Measurements from ENCODE around the gene PROX1. TPM values are rescaled to one million over a fixed set of nuclear protein-coding genes. Genes with fewer than 3 reads are reported as not detected.

The PROX1 gene
- total RNA-seq, 1 donor from 2014 or later, result under 0.01 TPM

DNA sequence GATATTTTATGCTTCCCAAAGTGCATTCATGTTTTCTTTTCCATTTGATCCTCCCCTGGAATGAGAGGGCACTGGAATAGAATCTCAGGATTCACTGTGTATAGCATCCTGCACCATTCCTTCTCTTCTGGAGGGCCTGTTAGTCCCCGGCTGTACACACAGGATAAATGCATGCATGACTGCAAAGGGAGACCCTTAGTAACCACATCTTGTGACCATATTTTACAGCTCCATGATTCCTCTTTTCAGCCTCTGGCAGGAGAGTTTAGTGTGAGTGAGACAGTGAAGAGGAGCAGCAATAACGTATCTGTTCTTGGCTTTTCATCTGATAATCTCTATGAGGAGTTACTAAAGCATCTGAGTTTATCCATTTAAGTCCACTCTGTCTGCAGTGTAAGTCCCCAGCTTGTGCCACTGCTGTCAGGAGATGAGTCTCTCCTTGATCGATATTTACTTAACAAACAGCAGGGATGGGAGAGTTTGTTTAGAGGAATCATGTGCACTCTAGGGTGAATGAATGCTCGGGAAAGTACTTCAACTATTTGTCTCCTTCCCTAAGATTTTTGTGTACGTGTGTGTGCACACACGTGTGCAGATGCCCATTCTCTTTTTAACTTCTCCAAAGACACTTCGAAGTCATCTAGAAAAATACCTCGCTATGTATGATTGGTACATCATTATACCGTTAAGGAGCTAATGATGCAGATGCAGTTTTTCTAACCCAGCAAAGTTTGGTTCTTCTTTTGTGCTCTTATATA is 41.1 kb downstream of the PROX1 start:
- no peak overlapping the region for H3K4me3 ChIP-seq (ENCODE audit: low read depth, low read length)
- FAIRE-seq, result no peak
- TF ChIP-seq, protein P1, sequence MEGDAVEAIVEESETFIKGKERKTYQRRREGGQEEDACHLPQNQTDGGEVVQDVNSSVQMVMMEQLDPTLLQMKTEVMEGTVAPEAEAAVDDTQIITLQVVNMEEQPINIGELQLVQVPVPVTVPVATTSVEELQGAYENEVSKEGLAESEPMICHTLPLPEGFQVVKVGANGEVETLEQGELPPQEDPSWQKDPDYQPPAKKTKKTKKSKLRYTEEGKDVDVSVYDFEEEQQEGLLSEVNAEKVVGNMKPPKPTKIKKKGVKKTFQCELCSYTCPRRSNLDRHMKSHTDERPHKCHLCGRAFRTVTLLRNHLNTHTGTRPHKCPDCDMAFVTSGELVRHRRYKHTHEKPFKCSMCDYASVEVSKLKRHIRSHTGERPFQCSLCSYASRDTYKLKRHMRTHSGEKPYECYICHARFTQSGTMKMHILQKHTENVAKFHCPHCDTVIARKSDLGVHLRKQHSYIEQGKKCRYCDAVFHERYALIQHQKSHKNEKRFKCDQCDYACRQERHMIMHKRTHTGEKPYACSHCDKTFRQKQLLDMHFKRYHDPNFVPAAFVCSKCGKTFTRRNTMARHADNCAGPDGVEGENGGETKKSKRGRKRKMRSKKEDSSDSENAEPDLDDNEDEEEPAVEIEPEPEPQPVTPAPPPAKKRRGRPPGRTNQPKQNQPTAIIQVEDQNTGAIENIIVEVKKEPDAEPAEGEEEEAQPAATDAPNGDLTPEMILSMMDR (IDR thresholded peaks at IDR 0.05; ENCODE audit: insufficient read depth, low read length, severe bottlenecking), result no peak
- no peaks in the 10 kb centered on the region for H3K27me3 ChIP-seq (ENCODE audit: control insufficient read depth, insufficient read depth, low read length)
- no peak for DNase-seq (ENCODE audit: low read depth)
- no peaks in the 10 kb centered on the region for H3K36me3 ChIP-seq (ENCODE audit: control insufficient read depth, insufficient read depth, low read length)

DNA sequence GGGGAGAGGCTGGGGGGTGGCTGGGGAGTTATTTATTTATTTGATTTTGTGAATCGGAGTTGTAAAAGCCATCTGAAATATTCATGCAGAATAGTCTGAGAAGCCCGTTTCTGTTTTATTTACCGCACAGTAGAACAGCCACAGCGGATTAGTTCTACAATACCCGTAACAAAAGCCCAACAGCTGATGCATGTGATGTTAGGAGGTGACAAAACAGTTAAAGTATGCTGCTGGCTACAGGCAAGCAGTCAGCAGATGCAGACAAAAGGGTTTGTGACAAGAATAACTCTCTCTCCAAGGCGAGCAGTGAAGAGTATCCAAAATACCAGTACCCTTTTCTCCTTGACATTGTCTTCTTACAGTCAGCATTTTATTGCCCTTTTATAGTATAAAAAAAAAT is 42.0 kb downstream of the PROX1 start:
- no peaks in the 10 kb centered on the region for H3K27me3 ChIP-seq (ENCODE audit: control insufficient read depth, insufficient read depth, low read length)
- no peak overlapping the region for H3K4me3 ChIP-seq (ENCODE audit: low read depth, low read length)
- TF ChIP-seq, protein P1 (IDR thresholded peaks at IDR 0.05; ENCODE audit: insufficient read depth, low read length, severe bottlenecking), result no peak
- no peaks in the 10 kb centered on the region for H3K36me3 ChIP-seq (ENCODE audit: control insufficient read depth, insufficient read depth, low read length)
- FAIRE-seq, result no peak
- DNase-seq (ENCODE audit: low read depth), result no peak

DNA sequence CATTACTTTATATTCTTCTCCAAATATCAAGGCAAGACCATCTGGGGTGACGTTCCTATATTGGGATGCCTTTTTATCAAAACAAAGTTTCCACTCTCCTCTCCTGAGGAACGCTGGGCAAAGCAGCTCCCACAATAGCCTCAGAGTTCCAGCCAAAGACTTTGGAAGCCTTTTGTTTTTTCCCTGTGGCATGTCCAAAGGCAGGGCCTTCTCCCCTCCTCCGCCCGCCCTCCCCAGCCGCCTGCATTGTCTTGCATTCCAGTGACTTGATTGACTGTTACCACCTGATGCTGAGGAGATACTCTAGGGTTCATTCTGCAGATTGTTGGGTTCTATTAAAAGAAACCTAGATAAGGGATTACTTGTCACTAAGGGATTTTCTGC is 43.5 kb downstream of the PROX1 start:
- FAIRE-seq (no peak), DNase-seq (ENCODE audit: low read depth) (no peak)
- no peaks in the 10 kb centered on the region for H3K36me3 ChIP-seq (ENCODE audit: control insufficient read depth, insufficient read depth, low read length)
- no peaks in the 10 kb centered on the region for H3K27me3 ChIP-seq (ENCODE audit: control insufficient read depth, insufficient read depth, low read length)
- no peak overlapping the region for H3K4me3 ChIP-seq (ENCODE audit: low read depth, low read length)
- TF ChIP-seq, protein P1 (IDR thresholded peaks at IDR 0.05; ENCODE audit: insufficient read depth, low read length, severe bottlenecking), result no peak

DNA sequence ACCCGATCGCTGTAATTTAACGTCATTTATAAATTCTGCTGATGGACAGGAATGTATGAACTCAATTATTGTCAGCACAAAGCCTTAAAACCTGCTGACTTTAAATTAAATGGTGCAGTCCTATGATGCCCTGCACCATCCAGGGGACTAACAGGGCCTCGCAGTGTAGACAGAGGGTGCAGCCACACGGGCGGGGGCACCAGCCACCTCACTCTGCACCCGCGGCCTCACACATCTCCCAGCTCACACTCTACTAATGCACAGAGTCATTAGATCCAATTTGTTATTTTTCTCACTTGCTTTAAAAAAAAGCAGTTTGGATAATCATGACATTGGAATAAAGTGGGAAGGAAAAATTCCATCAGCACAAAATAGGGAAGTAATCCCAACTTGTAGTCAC is 49.7 kb downstream of the PROX1 start:
- no peak for DNase-seq (ENCODE audit: low read depth)
- Histone ChIP-seq H3K4me3 (ENCODE audit: low read depth, low read length) (no peak overlapping the region), H3K27me3 (ENCODE audit: control insufficient read depth, insufficient read depth, low read length) (no peaks in the 10 kb centered on the region), H3K36me3 (ENCODE audit: control insufficient read depth, insufficient read depth, low read length) (no peaks in the 10 kb centered on the region)
- FAIRE-seq, result no peak
- TF ChIP-seq, protein P1 (IDR thresholded peaks at IDR 0.05; ENCODE audit: insufficient read depth, low read length, severe bottlenecking), result no peak

DNA sequence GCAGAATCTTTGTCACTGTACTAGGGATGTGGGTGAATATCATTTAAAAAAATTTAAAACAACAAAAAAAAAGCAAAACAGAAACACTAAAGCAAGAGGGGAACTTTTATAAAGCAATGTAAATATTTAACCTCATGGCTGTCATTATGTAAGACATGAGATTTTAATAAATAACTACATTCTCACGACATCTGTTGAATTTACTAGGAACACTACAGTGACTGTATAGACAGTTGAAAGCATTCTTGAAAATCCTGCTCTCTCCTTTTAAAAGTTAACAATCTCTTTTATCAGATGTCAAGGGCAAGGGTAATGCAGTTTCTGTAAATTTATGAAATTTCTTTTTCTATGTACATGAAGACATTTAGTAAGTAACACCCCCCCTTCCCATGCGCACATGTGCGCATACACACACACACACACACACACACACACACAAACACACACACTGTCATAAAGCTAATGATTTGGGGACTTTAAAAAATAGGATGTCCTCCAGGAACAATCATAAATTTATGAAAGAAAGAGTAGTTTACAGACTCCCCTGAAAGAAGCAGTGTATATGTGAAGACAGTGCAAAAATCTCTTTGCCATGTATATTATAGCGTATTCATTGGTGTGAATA is 51.7 kb downstream of the PROX1 start:
- H3K27me3 ChIP-seq (ENCODE audit: control insufficient read depth, insufficient read depth, low read length), result no peaks in the 10 kb centered on the region
- H3K36me3 ChIP-seq (ENCODE audit: control insufficient read depth, insufficient read depth, low read length), result no peaks in the 10 kb centered on the region
- TF ChIP-seq, protein P1 (IDR thresholded peaks at IDR 0.05; ENCODE audit: insufficient read depth, low read length, severe bottlenecking), result no peak
- DNase-seq (ENCODE audit: low read depth) (no peak), FAIRE-seq (no peak)
- H3K4me3 ChIP-seq (ENCODE audit: low read depth, low read length), result no peak overlapping the region
